HG03469 (cell line): ENCODE measurements around the gene TMEM270.
"Not testable (repeated sequence)": the region's sequence is repeated elsewhere in the genome, so short reads cannot be mapped to it uniquely, and the experiment has no call there.

ENCODE experiments used
- ATAC-seq: cut with Tn5 transposase; IDR thresholded peaks from one replicate; pipeline ENCODE4 v1.9.1; 2021; ENCODE audit warnings: mild to moderate bottlenecking, moderate library complexity, moderate number of reproducible peaks; ENCODE audit not compliant: unreplicated experiment

Gene TMEM270

GRCh38 chr7:73831834-73832651 is 28.9 kb upstream of the TMEM270 start:
- no peak for ATAC-seq

- no peak for ATAC-seq
Observed at GRCh38 chr7:73832806-73833205, 28.2 kb upstream of the TMEM270 start.

GRCh38 chr7:73833251-73833919 is 27.6 kb upstream of the TMEM270 start:
- ATAC-seq: no peak

- ATAC-seq: no peak
Observed at GRCh38 chr7:73834626-73835191, 26.2 kb upstream of the TMEM270 start.

DNA sequence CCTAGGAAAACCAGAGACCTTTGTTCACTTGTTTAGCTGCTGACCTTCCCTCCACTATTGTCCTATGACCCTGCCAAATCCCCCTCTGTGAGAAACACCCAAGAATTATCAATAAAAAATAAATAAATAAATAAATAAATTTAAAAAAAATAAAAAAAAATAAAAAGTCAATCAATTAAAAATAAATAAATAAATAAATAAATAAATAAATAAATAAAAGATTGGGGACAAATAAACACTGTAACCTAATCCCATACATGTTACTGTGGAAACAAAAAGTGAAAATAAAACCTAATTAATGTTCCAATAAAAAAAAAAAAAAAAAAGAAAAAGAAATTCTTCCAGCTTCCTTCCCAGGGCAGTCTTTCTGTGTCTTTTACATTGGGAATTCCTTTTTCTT is 23.8 kb upstream of the TMEM270 start:
- not testable (repeated sequence) for ATAC-seq

GRCh38 chr7:73838642-73839041 is 22.3 kb upstream of the TMEM270 start:
- no peak for ATAC-seq

GRCh38 chr7:73839290-73839689 is 21.7 kb upstream of the TMEM270 start:
- ATAC-seq: no peak

GRCh38 chr7:73839743-73840714 is 20.9 kb upstream of the TMEM270 start:
- ATAC-seq: no peak

GRCh38 chr7:73840715-73841379 is 20.1 kb upstream of the TMEM270 start:
- ATAC-seq: no peak

DNA sequence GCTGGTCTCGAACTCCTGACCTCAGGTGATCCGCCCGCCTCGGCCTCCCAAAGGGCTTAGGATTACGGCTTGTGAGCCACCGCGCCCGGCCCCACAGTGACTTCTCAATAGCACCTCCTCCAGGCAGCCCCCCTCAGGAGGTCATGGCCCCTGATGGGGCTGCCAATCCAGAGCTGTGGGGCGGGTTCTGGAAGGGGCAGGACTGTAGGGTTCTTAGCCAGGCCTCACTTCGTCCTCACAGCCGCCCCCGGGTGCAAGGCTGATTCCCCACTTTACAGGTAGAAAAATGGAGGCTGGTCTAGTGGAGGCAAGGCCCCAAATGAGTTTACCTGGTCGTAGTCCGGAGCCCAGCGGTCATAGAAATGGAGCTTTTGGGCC is 19.3 kb upstream of the TMEM270 start:
- no peak for ATAC-seq

DNA sequence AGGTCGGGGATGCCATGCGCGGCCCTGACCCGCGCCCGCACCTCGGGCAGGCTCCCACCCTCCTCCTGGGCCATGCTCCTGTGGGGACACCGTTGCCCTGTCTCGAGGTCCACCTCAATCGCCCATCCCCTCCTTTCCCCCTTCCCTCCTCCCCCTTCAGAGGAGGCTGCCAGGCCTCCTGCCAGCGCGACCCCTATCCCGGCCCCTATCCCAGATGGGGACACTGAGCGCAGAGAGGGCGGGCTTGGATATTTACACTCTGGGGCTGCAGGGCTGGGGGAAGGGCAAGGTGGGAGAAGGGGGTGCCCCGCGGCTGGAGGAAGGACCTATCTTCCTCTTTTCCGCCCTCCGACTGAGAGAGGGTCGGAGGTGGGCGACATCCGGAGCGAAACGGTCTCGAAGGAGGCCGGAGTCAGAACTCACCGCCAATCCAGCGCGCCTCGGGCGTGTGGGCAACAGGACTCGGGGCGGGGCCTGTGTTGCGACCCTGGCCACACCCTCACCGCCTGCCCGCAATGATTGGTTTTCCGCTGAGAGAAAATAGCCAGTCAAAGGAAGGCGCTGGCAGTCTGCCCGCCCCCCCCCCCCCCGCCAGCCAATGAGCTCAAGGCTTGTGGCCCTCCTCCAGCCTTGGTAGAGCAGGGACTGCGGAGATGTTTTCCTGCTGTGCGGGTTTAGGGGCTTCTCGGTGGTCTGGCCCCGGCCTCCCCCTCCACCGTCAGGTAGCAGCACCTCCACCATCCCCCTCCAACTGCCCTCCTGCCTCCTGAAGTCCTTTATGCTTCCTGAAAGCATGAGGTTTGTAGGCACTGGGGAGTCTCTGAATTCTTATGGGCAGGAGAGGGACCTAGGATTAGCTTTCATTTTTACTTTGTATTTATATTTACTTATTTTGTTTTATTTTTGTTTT is 18.6 kb upstream of the TMEM270 start, which contains the start of gene METTL27:
TSS of gene METTL27 (minus strand) at position 450 of the 910 bp plus-strand sequence. CDS start at position 74, 376 bp downstream.
- peak; percentile 58 for ATAC-seq

DNA sequence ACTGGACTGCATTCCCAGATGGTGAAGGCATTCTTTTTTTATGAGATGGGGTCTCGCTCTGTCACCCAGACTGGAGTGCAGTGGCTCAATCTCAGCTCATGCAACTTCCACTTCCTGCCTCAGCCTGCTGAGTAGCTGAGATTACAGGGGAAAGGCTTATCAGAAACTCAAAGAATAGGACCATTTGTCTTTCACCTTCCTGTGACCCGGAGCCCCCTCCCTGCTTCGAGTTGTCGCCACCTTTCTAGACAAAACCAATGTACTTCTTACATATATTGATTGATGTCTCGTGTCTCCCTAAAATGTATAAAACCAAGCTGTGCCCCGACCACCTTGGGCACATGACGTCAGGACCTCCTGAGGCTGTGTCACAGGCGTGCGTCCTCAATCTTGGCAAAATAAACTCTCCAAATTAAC is 16.8 kb upstream of the TMEM270 start:
- ATAC-seq: no peak

DNA sequence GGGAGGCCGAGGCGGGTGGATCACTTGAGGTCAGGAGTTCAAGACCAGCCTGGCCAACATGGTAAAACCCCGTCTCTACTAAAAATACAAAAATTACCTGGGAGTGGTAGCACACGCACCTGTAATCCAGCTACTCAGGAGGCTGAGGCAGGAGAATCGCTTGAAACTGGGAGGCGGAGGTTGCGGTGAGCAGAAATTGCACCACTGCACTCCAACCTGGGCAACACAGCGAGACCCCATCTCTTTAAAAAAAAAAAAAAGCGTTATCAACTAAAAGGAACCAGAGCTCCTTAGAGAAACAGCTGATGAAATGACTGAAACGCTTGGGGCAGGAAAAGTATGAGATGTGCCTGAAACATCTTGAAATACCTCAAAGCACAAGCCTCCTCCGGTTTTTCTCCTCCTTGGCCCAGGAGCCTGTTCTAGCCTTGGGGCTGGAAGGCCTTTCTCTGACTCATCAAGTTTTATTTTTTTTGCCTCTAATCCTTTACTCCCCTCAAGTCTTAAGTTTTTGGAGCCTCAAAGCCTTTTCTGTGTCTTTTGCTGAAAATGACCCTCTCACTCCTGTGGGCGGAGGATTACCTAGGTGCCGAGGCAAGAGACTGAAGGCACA is 16.0 kb upstream of the TMEM270 start:
- ATAC-seq: no peak

- ATAC-seq: not testable (repeated sequence)
Observed at GRCh38 chr7:73845701-73846195, 15.2 kb upstream of the TMEM270 start.

- no peak for ATAC-seq
Observed at GRCh38 chr7:73847941-73848723, 12.8 kb upstream of the TMEM270 start.

DNA sequence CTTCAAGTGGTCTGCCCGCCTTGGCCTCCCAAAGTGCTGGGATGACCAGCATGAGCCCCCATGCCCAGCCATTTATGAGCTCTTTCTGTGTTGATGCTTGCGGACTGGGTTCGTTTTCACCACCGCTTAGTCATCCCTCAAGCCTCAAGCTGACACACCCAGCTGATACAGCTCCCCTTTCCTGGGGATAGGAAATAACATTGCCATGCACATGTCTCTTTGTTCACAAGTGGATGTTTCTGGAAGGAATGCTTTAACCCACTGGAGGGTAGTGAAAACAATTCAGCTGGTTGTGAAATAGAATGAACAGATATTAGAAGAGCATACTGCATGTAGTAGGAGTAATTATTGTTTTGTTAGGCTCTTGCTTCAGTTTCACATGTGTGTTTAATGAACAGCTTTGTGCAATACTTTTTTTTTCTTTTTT is 10.2 kb upstream of the TMEM270 start:
- ATAC-seq: no peak

DNA sequence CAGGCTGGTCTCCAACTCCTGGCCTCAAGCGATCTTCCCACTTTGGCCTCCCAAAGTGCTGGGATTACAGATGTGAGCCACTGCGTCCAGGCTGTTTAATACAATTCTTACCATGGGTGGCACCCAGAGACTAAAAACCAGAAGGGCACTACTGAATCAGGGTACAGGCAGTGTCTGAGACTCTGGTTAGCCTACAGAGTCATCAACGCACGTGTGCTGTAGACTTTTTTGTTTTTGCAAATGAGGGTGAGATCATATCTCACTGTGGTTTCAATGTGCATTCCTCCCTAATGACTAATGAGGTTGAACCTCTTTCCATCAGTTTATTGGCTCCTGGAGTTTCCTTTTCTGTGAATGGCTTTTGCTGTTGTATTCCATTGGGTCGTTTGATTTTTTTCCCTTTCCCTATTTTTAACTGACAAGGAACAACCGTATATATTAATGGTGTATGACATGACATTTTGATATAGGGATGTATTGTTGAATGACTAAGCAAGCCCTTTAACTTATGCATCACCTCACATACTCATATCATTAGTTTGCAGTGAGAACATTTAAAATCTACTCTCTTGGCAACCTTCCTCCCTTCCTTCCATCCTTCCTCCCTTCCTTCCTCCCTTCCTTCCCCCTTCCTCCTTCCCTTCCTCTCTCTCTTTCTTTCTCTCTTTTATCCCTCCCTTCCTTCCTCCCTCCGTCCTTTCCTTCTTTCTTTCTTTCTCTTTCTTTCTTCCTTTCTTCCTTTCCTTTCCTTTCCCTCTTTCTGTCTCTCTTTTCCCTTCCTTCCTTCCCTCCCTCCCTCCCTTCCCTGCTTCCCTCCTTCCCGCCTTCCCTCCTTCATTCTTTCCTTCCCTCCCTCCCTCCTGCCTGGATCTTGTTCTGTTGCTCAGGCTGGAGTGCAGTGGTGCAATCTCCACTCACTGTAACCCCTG is 9.3 kb upstream of the TMEM270 start:
- peak; percentile 72 for ATAC-seq
